HepG2 (cell line): ENCODE results near the gene RRP9. TPM values are rescaled to one million over a fixed set of nuclear protein-coding genes. Genes with fewer than 3 reads are reported as not detected.

ENCODE experiments used
- ATAC-seq: fragments of 200-7000 bp; cut with Tn5 transposase; 3 replicates; pipeline ENCODE4 v1.9.1; 2020; ENCODE audit warnings: mild to moderate bottlenecking, moderate library complexity
- BruUV-seq: library from RNA; stranded (reverse); fragments of 400-500 nt; replicated peaks from 2 replicates; lab custom pipeline; 2021; lab: Mats Ljungman, UMichigan
- CTCF ChIA-PET: fragments of 300-600 bp; formaldehyde crosslinking; extraction: SDS; loops from one replicate; lab custom pipeline; 2021; ENCODE audit warnings: low total read pairs, inconsistent platforms, low intra/inter-chr PET ratio; lab: Yijun Ruan, JAX
- POLR2A ChIA-PET: fragments of 350-600 bp; sonication (Branson Sonifier 250); formaldehyde crosslinking; loops from one replicate; lab custom pipeline; 2020; ENCODE audit warnings: antibody characterized with exemption, inconsistent platforms; lab: Yijun Ruan, JAX
- DNase-seq: peaks from one replicate; pipeline ENCODE4 v3.0.0-alpha.2; 2015; ENCODE audit warnings: low spot score
- FAIRE-seq: peaks from 3 replicates; lab custom pipeline; 2011; peaks lifted over from hg19 to GRCh38; lab: Jason Lieb, UNC
- H2AFZ ChIP-seq: one replicate; pipeline ENCODE4 v1.6.1; 2011; ENCODE audit warnings: low read length, inconsistent platforms
- H3K27ac ChIP-seq: fragments of 300-600 bp; 3 replicates; pipeline ENCODE4 v1.8.0; 2011; ENCODE audit warnings: mixed run types, mild to moderate bottlenecking, mixed read lengths, low read length, inconsistent platforms; ENCODE audit not compliant: insufficient read depth; ENCODE audit errors: extremely low read length
- H3K27me3 ChIP-seq, 2 experiments: fragments of 200-600 bp in 1 of 2; 2 replicates in 1 of 2; 3 replicates in 1 of 2; pipeline versions ENCODE4 v1.6.0 to v1.8.0; 2011; ENCODE audit warnings: low read length in 2 of 2, mild to moderate bottlenecking in 2 of 2, moderate library complexity in 2 of 2, inconsistent platforms in 1 of 2; ENCODE audit not compliant: insufficient read depth in 2 of 2, control insufficient read depth in 1 of 2
- H3K36me3 ChIP-seq, 2 experiments: fragments of 200-600 bp in 1 of 2; replicated peaks in 1 of 2; 2 replicates in 1 of 2; 3 replicates in 1 of 2; pipeline versions ENCODE4 v1.5.1 to v1.8.0; 2011; ENCODE audit warnings: low read length in 2 of 2, inconsistent platforms in 1 of 2; ENCODE audit not compliant: insufficient read depth in 2 of 2, control insufficient read depth in 1 of 2
- H3K4me1 ChIP-seq: 2 replicates; pipeline ENCODE4 v1.5.1; 2012; ENCODE audit warnings: low read length, inconsistent platforms; ENCODE audit not compliant: insufficient read depth
- H3K4me2 ChIP-seq: 2 replicates; pipeline ENCODE4 v1.6.0; 2011; ENCODE audit warnings: low read depth, low read length, inconsistent platforms
- H3K4me3 ChIP-seq, 3 experiments: fragments of 200-600 bp in 1 of 3; sonication (generic), shearing (Covaris generic) in 1 of 3; replicated peaks in 1 of 3; 2 replicates each; pipeline ENCODE4 v1.5.1; 2011 to 2016; ENCODE audit warnings: low read length in 3 of 3, inconsistent platforms in 2 of 3, low read depth in 2 of 3, mild to moderate bottlenecking in 2 of 3, control low read depth in 1 of 3, mixed read lengths in 1 of 3; ENCODE audit not compliant: insufficient read depth in 1 of 3
- H3K79me2 ChIP-seq: one replicate; pipeline ENCODE4 v1.6.1; 2011; ENCODE audit warnings: low read length, inconsistent platforms; ENCODE audit not compliant: insufficient read depth
- H3K9ac ChIP-seq: 2 replicates; pipeline ENCODE4 v1.6.0; 2011; ENCODE audit warnings: mild to moderate bottlenecking, low read depth, low read length, inconsistent platforms; ENCODE audit not compliant: insufficient read depth
- H3K9me3 ChIP-seq: 2 replicates; pipeline ENCODE4 v1.5.1; 2012; ENCODE audit warnings: mild to moderate bottlenecking, low read length
- H4K20me1 ChIP-seq: 2 replicates; pipeline ENCODE4 v1.6.0; 2011; ENCODE audit warnings: inconsistent platforms, mild to moderate bottlenecking, low read length, moderate library complexity; ENCODE audit not compliant: insufficient read depth
- BRF2 ChIP-seq: sonication (generic); formaldehyde crosslinking; IDR thresholded peaks from 2 replicates; pipeline ENCODE4 v1.8.1; 2022; ENCODE audit warnings: mild to moderate bottlenecking, missing genetic modification reagents
- ERF ChIP-seq: IDR thresholded peaks from 2 replicates; pipeline ENCODE4 v1.6.1; 2018; ENCODE audit warnings: missing biosample characterization, missing genetic modification reagents
- GATAD2A ChIP-seq: IDR thresholded peaks from 2 replicates; pipeline ENCODE4 v1.6.1; 2016
- HDAC6 ChIP-seq: fragments of 200-600 bp; sonication (generic); IDR thresholded peaks from 2 replicates; pipeline ENCODE4 v1.7.0; 2017; ENCODE audit warnings: mild to moderate bottlenecking, antibody characterized with exemption, low read length, low read depth
- HNF1B ChIP-seq: sonication (generic); formaldehyde crosslinking; IDR thresholded peaks from 2 replicates; pipeline ENCODE4 v1.5.1; 2020; ENCODE audit warnings: mild to moderate bottlenecking, moderate library complexity, missing genetic modification reagents
- HNRNPL ChIP-seq: fragments of 200-400 bp; formaldehyde crosslinking; IDR thresholded peaks from 2 replicates; pipeline ENCODE4 v1.6.1; 2017; ENCODE audit warnings: mild to moderate bottlenecking, low read depth, low read length
- KDM5A ChIP-seq: fragments of 200-600 bp; sonication (generic); IDR thresholded peaks from 2 replicates; pipeline ENCODE4 v1.7.0; 2018; ENCODE audit warnings: antibody characterized with exemption, mild to moderate bottlenecking, low read length, borderline replicate concordance
- KLF15 ChIP-seq: sonication (generic); formaldehyde crosslinking; IDR thresholded peaks from 2 replicates; pipeline ENCODE4 v1.8.1; 2023; ENCODE audit warnings: borderline replicate concordance, mild to moderate bottlenecking, inconsistent platforms, missing genetic modification reagents, mixed read lengths
- MEIS2 ChIP-seq: sonication (generic); formaldehyde crosslinking; IDR thresholded peaks from 2 replicates; pipeline ENCODE4 v1.9.0; 2021; ENCODE audit warnings: mild to moderate bottlenecking, missing genetic modification reagents
- RXRB ChIP-seq: IDR thresholded peaks from 2 replicates; pipeline ENCODE4 v1.6.1; 2016; ENCODE audit warnings: borderline replicate concordance, missing genetic modification reagents, missing compliant biosample characterization
- ZMAT5 ChIP-seq: sonication (generic); formaldehyde crosslinking; IDR thresholded peaks from 2 replicates; pipeline ENCODE4 v1.5.0; 2020; ENCODE audit warnings: mild to moderate bottlenecking, low read depth, missing genetic modification reagents, borderline replicate concordance
- ZSCAN21 ChIP-seq: sonication (generic); formaldehyde crosslinking; IDR thresholded peaks from 2 replicates; pipeline ENCODE4 v1.8.0; 2022; ENCODE audit warnings: mild to moderate bottlenecking, missing genetic modification reagents, moderate library complexity, borderline replicate concordance
- whole genome bisulfite sequencing: methylation state at CpG from one replicate; pipeline ENCODE4 v1.1.6; 2017; ENCODE audit warnings: low lambda C conversion rate; 5-methylcytosine and 5-hydroxymethylcytosine counted together
- in situ Hi-C: cut with HindIII; loops from 2 replicates; pipeline ENCODE4 v1.10.0; 2017; ENCODE audit warnings: low pct_unique_long_range_greater_than_20kb; ENCODE audit not compliant: extremely low pct_ligation_motif_present
- intact Hi-C: fragments of 100-400 bp; cut with micrococcal nuclease; formaldehyde crosslinking; loops from one replicate; pipeline ENCODE4 v1.10.0; 2022; ENCODE audit not compliant: unreplicated experiment
- polyA plus RNA-seq, 8 experiments: library from polyadenylated mRNA; depleted of rRNA in 3 of 8; stranded (reverse) in 7 of 8; unstranded in 1 of 8; fragments of >200 nt; fragmentation: Illumina TruSeq in 4 of 8; extraction: Trizol in 4 of 8; gene quantifications; 2 replicates each; pipeline versions ENCODE4 v1.2.1 to v1.2.3, GENCODE V29; 2011 to 2016; ENCODE audit warnings: low read depth in 4 of 8, missing spikeins in 1 of 8, mixed read lengths in 1 of 8; ENCODE audit not compliant: insufficient read depth in 1 of 8
- total RNA-seq, 5 experiments: library from RNA; depleted of rRNA; stranded (reverse); fragments of >200 nt; fragmentation: Illumina TruSeq; extraction: Trizol; gene quantifications; 2 replicates each; pipeline ENCODE4 v1.2.3, GENCODE V29; 2016; ENCODE audit warnings: low read depth in 1 of 5

The RRP9 gene
- total and polyA plus RNA-seq, 2 of the 13 experiments (the other 11 are each of a cell fraction or from before 2014, with no cell fraction given), result 14.8 to 44.0 TPM

- H3K9ac ChIP-seq, result peak overlapping the region; percentile 82
- no peak for DNase-seq
- FAIRE-seq, result no peak
- in situ Hi-C loops, result no loop called here
- H3K36me3 ChIP-seq, result peaks cover 8 to 24% of the 10 kb centered on the region in 2 experiments; a peak in 3 of 5 replicates
- CTCF ChIA-PET, result interaction anchor here (1.2 to 2.1 kb wide), 4 partner anchors 33 to 60 kb away, joined by 3 to 34 read pairs (median 14); partner anchors contain the start of genes ABHD14A, ABHD14B, ACY1 and RPL29
- H3K27me3 ChIP-seq, result no peaks in the 10 kb centered on the region; a peak in 1 of 5 replicates
- peaks cover 28% of the 10 kb centered on the region for H3K79me2 ChIP-seq
- H3K27ac ChIP-seq, result peak overlapping the region; percentile 41
- ATAC-seq, result no peak
- H3K4me2 ChIP-seq, result peak overlapping the region; percentile 95
- intact Hi-C loops, result no loop called here
- no peaks in the 10 kb centered on the region for H3K9me3 ChIP-seq
- BruUV-seq, result no TSS peak
- POLR2A ChIA-PET, result interaction anchor here (0.7 to 4.5 kb wide), 13 partner anchors 9 to 297 kb away, joined by 3 to 173 read pairs (median 13); partner anchors contain the start of genes ABHD14A, ABHD14B, ACY1 and DUSP7
- TF ChIP-seq ZSCAN21 (CRISPR knock-in tag), result peak; percentile 11; the same call in 1 of the 2 replicates
- TF ChIP-seq MEIS2 (CRISPR knock-in tag), result 0 out of 2 replicates have a peak, but pooled peaks have one; percentile 25
- TF ChIP-seq KLF15 (CRISPR knock-in tag), result no peak
- 0 out of 2 replicates have a peak, but pooled peaks have one; percentile 20 for TF ChIP-seq KDM5A
- WGBS, result no CpG with 5 or more reads among the region's 20 CpGs
- no peak overlapping the region for H2AFZ ChIP-seq
- no peaks in the 10 kb centered on the region; the same call in 1 of the 2 replicates for H4K20me1 ChIP-seq
- H3K4me1 ChIP-seq, result peaks cover 33% of the 10 kb centered on the region
- H3K4me3 ChIP-seq, result peak overlapping the region; percentile 75 to 84 (median 80)
Measured at GRCh38 chr3:51941463-51941797, 274 bp downstream of the RRP9 start.

GRCh38 chr3:51940648-51941462 is 849 bp downstream of the RRP9 start:
- WGBS, result 18% methylated on average over 10 of the region's 13 CpGs
- CTCF ChIA-PET, result interaction anchor here (1.6 to 2.1 kb wide), 2 partner anchors 34 to 42 kb away, joined by 19 to 34 read pairs; partner anchors contain the start of genes ABHD14A, ABHD14B and ACY1
- Histone ChIP-seq H4K20me1 (no peaks in the 10 kb centered on the region; the same call in 1 of the 2 replicates), H3K4me2 (peak overlapping the region; percentile 95), H3K9ac (peak overlapping the region; percentile 82), H3K79me2 (peaks cover 28% of the 10 kb centered on the region), H3K27me3 (no peaks in the 10 kb centered on the region; a peak in 1 of 5 replicates), H3K36me3 (peaks cover 11 to 30% of the 10 kb centered on the region in 2 experiments; a peak in 3 of 5 replicates), H3K9me3 (no peaks in the 10 kb centered on the region), H3K27ac (peak overlapping the region; percentile 41), H2AFZ (no peak overlapping the region), H3K4me1 (peaks cover 33% of the 10 kb centered on the region), H3K4me3 (peak overlapping the region; percentile 75 to 84 (median 80))
- FAIRE-seq (no peak), DNase-seq (no peak), ATAC-seq (no peak)
- in situ Hi-C loops (no loop called here), intact Hi-C loops (no loop called here)
- BruUV-seq, result TSS peak; percentile 59
- POLR2A ChIA-PET, result interaction anchor here (0.7 to 4.5 kb wide), 12 partner anchors 9 to 297 kb away, joined by 3 to 173 read pairs (median 14); partner anchors contain the start of genes ABHD14A, ABHD14B, ACY1 and DUSP7
- TF ChIP-seq GATAD2A (CRISPR knock-in tag), result no peak
- no peak for TF ChIP-seq ERF (CRISPR knock-in tag)
- no peak for TF ChIP-seq BRF2 (CRISPR knock-in tag)
- TF ChIP-seq RXRB (CRISPR knock-in tag), result no peak
- no peak for TF ChIP-seq HNRNPL
- no peak for TF ChIP-seq ZMAT5 (CRISPR knock-in tag)
- TF ChIP-seq HDAC6, result no peak
- TF ChIP-seq HNF1B (CRISPR knock-in tag), result no peak
